Calu3 (cell line): ENCODE measurements around the gene LSR. TPM values are rescaled to one million over a fixed set of nuclear protein-coding genes. Genes with fewer than 3 reads are reported as not detected.
A peak's percentile ranks its signal among the peaks of the same experiment; 100 is the strongest.

Source experiments
- BruUV-seq: library from RNA; stranded (reverse); fragments of 400-500 nt; replicated peaks from 2 replicates; lab custom pipeline; 2021; lab: Mats Ljungman, UMichigan
- CTCF ChIA-PET: fragments of 300-600 bp; sonication (Branson Sonifier 250); formaldehyde crosslinking; loops from one replicate; lab custom pipeline; 2022; ENCODE audit warnings: antibody characterized with exemption; lab: Charles Lee
- DNase-seq: peaks from one replicate; pipeline ENCODE4 v3.0.0; 2022
- H3K27ac Mint-ChIP-seq: one replicate; pipeline ENCODE4 v1.8.0; 2022; ENCODE audit warnings: mixed read lengths; ENCODE audit not compliant: unreplicated experiment
- H3K27me3 Mint-ChIP-seq: one replicate; pipeline ENCODE4 v1.8.0; 2022; ENCODE audit warnings: mixed read lengths; ENCODE audit not compliant: unreplicated experiment
- H3K36me3 Mint-ChIP-seq: one replicate; pipeline ENCODE4 v1.8.0; 2022; ENCODE audit warnings: mild to moderate bottlenecking, moderate library complexity, mixed read lengths; ENCODE audit not compliant: insufficient read depth, unreplicated experiment
- H3K4me1 Mint-ChIP-seq: one replicate; pipeline ENCODE4 v1.8.0; 2022; ENCODE audit warnings: mild to moderate bottlenecking, low read depth, mixed read lengths; ENCODE audit not compliant: unreplicated experiment
- H3K4me3 Mint-ChIP-seq: one replicate; pipeline ENCODE4 v1.8.0; 2022; ENCODE audit warnings: mild to moderate bottlenecking, low read depth, moderate library complexity, mixed read lengths; ENCODE audit not compliant: unreplicated experiment
- H3K9me3 Mint-ChIP-seq: one replicate; pipeline ENCODE4 v1.8.0; 2022; ENCODE audit warnings: low read depth, mixed read lengths; ENCODE audit not compliant: unreplicated experiment
- intact Hi-C: fragments of 100-400 bp; cut with micrococcal nuclease; formaldehyde crosslinking; loops from one replicate; pipeline ENCODE4 v1.10.0; 2022; ENCODE audit not compliant: unreplicated experiment
- total RNA-seq: library from RNA; stranded (reverse); gene quantifications from 2 replicates; pipeline ENCODE4 v1.2.3, GENCODE V29; 2022
- TF ChIP-seq, protein P1 (sequence below): fragments of 200-600 bp; IDR thresholded peaks from one replicate; pipeline ENCODE4 v1.8.0; 2022; ENCODE audit warnings: antibody characterized with exemption; ENCODE audit not compliant: unreplicated experiment

The LSR gene
- total RNA-seq, 1 experiment from 2014 or later, result 494 TPM

DNA sequence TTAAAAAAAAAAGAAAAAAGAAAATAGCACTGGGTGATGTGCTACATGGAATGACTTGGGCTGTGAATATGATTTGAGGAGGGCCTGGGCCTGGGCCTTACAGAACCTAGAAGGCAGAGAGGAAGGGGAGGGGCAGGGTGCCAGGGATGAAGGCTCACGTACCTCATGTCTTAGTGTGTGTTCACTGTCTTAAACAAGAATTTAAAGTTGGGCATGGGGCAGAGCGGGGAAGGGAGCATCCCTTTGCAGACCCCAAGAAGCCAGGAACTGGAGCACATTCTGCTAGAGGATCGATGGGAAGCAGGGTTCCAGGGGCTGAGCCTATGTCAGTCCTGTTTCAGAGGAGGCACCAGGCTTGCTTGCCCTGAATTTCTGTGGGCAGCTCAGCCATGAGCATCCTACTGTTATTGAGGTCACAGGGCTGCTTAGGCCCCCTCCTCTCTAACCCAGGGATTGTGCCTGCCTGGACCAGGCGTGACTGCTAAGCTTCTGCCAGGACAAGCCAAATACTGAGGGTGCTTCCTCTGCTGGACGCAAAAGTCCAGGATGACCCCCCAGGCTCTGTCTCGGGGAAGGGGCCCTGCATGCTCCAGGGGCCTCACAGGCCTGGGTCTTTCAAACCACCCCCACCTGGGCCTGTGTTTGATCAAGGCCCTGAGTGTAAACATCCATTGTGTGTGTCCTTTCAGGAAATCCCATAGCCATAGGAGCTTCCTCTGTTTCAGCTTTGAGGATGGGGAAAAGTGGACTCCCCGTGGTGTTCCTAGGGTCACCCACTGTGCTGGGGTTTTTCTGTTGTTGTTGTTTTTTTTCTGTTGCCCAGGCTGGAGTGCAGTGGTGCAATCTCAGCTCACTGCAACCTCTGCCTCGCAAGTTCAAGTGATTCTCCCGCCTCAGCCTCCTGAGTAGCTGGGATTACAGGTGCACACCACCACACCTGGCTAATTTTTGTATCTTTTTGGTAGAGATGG lies 4.8 kb downstream of the LSR start:
- DNase-seq, result no peak
- Mint-ChIP-seq H3K27me3 (no peaks in the 10 kb centered on the region), H3K36me3 (peaks cover 98% of the 10 kb centered on the region), H3K27ac (no peak overlapping the region), H3K9me3 (no peaks in the 10 kb centered on the region), H3K4me1 (peaks cover 49% of the 10 kb centered on the region), H3K4me3 (peak overlapping the region; percentile 37)
- intact Hi-C loops, result no loop called here
- no TSS peak for BruUV-seq
- CTCF ChIA-PET, result no interaction called here
- TF ChIP-seq, protein P1, sequence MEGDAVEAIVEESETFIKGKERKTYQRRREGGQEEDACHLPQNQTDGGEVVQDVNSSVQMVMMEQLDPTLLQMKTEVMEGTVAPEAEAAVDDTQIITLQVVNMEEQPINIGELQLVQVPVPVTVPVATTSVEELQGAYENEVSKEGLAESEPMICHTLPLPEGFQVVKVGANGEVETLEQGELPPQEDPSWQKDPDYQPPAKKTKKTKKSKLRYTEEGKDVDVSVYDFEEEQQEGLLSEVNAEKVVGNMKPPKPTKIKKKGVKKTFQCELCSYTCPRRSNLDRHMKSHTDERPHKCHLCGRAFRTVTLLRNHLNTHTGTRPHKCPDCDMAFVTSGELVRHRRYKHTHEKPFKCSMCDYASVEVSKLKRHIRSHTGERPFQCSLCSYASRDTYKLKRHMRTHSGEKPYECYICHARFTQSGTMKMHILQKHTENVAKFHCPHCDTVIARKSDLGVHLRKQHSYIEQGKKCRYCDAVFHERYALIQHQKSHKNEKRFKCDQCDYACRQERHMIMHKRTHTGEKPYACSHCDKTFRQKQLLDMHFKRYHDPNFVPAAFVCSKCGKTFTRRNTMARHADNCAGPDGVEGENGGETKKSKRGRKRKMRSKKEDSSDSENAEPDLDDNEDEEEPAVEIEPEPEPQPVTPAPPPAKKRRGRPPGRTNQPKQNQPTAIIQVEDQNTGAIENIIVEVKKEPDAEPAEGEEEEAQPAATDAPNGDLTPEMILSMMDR, result no peak

DNA sequence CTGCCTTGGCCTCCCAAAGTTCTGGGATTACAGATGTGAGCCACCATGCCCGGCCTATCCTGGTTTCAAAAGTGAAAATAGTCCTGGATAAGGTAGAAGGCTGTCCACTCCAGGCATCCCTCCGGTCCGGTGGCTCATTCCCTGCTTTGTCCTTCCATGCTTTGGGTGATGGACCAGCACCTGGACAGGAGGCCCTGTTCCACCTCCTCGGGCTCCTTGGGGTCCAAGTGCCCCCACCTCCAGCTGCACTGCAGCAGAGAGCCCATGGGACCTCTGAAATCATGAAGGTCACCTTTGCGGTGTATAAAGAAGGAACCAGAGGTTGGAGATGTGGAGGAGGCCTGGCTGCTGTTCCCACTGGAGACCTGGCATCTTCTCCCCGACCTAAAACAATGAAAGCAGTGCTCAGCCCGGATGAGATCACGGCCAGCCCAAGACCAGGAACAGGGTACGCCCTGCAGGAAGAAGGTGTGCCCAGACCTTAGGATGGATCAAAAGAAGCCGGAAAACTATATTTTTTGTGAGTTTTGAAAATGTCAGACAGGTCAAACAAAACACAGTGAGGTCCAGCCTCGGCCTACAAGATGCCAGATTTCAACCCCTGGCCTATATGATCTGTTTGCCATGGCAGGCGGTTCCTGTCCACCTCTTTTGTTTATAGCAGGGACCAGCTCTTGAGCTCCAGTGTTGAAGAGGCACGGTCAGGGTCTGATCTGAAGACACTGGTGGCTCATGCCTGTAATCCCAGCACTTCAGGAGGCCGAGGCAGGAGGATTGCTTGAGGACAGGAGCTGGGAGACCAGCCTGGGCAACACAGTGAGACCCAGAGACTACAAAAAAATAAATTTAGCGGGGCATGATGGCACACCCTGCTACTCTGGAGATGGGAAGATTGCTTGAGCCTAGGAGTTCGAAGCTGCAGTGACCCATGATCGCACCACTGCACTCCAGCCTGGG lies 5.8 kb downstream of the LSR start:
- BruUV-seq, result no TSS peak
- TF ChIP-seq, protein P1, result no peak
- CTCF ChIA-PET, result interaction anchor here (1.0 kb wide), 1 partner anchor 55 kb away, joined by 3 read pairs; no protein-coding TSS in a partner anchor
- Mint-ChIP-seq H3K27ac (peak overlapping the region; percentile 43), H3K36me3 (peaks cover 97% of the 10 kb centered on the region), H3K4me1 (peaks cover 47% of the 10 kb centered on the region), H3K27me3 (no peaks in the 10 kb centered on the region), H3K9me3 (no peaks in the 10 kb centered on the region), H3K4me3 (no peak overlapping the region)
- intact Hi-C loops, result no loop called here
- DNase-seq, result no peak

DNA sequence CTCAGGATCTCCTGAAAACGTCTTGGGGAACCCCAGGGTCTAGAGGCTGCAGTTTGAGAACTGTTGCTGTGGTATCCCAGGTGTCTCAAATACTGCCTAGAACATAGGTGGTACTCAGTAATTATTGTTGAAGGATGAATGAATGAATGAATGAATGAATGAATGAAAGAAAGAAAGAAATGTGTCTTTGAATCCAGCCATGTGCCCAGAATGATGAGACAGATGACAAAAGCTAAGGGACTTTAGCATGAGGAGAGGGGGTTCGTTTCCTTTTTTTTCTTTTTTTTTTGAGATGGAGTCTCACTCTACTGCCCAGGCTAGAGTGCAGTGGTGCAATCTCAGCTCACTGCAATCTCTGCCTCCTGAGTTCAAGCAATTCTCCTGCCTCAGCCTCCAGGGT lies 7.8 kb downstream of the LSR start:
- no peak for DNase-seq
- Mint-ChIP-seq H3K4me1 (peaks cover 36% of the 10 kb centered on the region), H3K4me3 (no peak overlapping the region), H3K27ac (no peak overlapping the region), H3K36me3 (peaks cover 94% of the 10 kb centered on the region), H3K27me3 (no peaks in the 10 kb centered on the region), H3K9me3 (no peaks in the 10 kb centered on the region)
- CTCF ChIA-PET, result interaction anchor here (0.8 kb wide), 1 partner anchor 87 kb away, joined by 4 read pairs; no protein-coding TSS in a partner anchor
- intact Hi-C loops, result no loop called here
- BruUV-seq, result no TSS peak
- TF ChIP-seq, protein P1, result no peak

DNA sequence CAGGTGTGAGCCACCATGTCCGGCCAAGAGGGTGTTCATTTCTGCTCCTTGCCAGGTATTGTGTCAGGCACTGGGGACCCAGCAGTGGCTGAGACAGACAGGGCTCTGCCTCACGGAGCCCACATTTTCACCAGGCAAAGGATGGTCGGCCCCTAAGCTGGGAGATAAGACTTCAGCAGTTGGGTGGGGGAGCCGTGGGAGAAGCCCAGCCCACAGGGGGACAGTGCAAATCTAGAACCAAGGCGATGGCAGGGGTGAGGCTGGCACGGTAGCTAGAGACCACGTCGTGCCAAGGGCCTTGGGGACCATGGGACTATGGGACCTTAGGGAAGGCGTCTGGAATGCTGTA lies 8.3 kb downstream of the LSR start:
- Mint-ChIP-seq H3K36me3 (peaks cover 94% of the 10 kb centered on the region), H3K4me1 (peaks cover 31% of the 10 kb centered on the region), H3K4me3 (no peak overlapping the region), H3K27ac (peak overlapping the region; percentile 15), H3K27me3 (no peaks in the 10 kb centered on the region), H3K9me3 (no peaks in the 10 kb centered on the region)
- TF ChIP-seq, protein P1, result no peak
- no TSS peak for BruUV-seq
- DNase-seq, result no peak
- CTCF ChIA-PET, result no interaction called here
- intact Hi-C loops, result no loop called here
